ENCODE measurements around the gene HK2. TPM values are rescaled to one million over a fixed set of nuclear protein-coding genes. Genes with fewer than 3 reads are reported as not detected.

The HK2 gene
- total RNA-seq, 1 donor from 2014 or later: 15.5 TPM

GRCh38 chr2:74917702-74918619 is 84.0 kb downstream of the HK2 start:
- intact Hi-C loops (cut with DNase I): loop anchor here (5.0 kb wide), 1 partner anchor 484 kb away; no protein-coding TSS in a partner anchor
- DNase-seq (ENCODE audit: low spot score): no peak

GRCh38 chr2:74919827-74920226 is 85.9 kb downstream of the HK2 start:
- intact Hi-C loops (cut with DNase I): loop anchor here (5.0 kb wide), 2 partner anchors 482 to 687 kb away; no protein-coding TSS in a partner anchor
- DNase-seq (ENCODE audit: low spot score): peak; percentile 87

- intact Hi-C loops (cut with DNase I): loop anchor here (5.0 kb wide), 1 partner anchor 686 kb away; no protein-coding TSS in a partner anchor
- no peak for DNase-seq (ENCODE audit: low spot score)
These were observed 87.4 kb downstream of the HK2 start for GRCh38 chr2:74921236-74921736.

GRCh38 chr2:74922592-74923227 is 88.8 kb downstream of the HK2 start:
- no peak for DNase-seq (ENCODE audit: low spot score)
- intact Hi-C loops (cut with DNase I): loop anchor here (5.0 kb wide), 1 partner anchor 685 kb away; no protein-coding TSS in a partner anchor

GRCh38 chr2:74924463-74925265 is 90.7 kb downstream of the HK2 start:
- intact Hi-C loops (cut with DNase I): loop anchor here (5.0 kb wide), 1 partner anchor 683 kb away; no protein-coding TSS in a partner anchor

GRCh38 chr2:74925361-74925786 is 91.4 kb downstream of the HK2 start:
- intact Hi-C loops (cut with DNase I): no loop called here
- DNase-seq (ENCODE audit: low spot score): no peak

More at GRCh38 chr2:74924463-74925265, 90.7 kb downstream of the HK2 start:
- DNase-seq (ENCODE audit: low spot score): no peak

GRCh38 chr2:74927621-74928020 is 93.7 kb downstream of the HK2 start:
- intact Hi-C loops (cut with DNase I): no loop called here
- DNase-seq (ENCODE audit: low spot score): no peak

- intact Hi-C loops (cut with DNase I): no loop called here
- no peak for DNase-seq (ENCODE audit: low spot score)
These were observed 97.0 kb downstream of the HK2 start for GRCh38 chr2:74930811-74931486.

- intact Hi-C loops (cut with DNase I): no loop called here
These were observed 98.0 kb downstream of the HK2 start for GRCh38 chr2:74931940-74932339.

GRCh38 chr2:74935975-74936391 is 102.1 kb downstream of the HK2 start:
- intact Hi-C loops (cut with DNase I): no loop called here
- no peak for DNase-seq (ENCODE audit: low spot score)

More at GRCh38 chr2:74931940-74932339, 98.0 kb downstream of the HK2 start:
- DNase-seq (ENCODE audit: low spot score): no peak

- intact Hi-C loops (cut with DNase I): no loop called here
- DNase-seq (ENCODE audit: low spot score): no peak
These were observed 103.4 kb downstream of the HK2 start for GRCh38 chr2:74937221-74937880.

GRCh38 chr2:74938264-74938663 is 104.3 kb downstream of the HK2 start:
- intact Hi-C loops (cut with DNase I): no loop called here
- no peak for DNase-seq (ENCODE audit: low spot score)

- DNase-seq (ENCODE audit: low spot score): no peak
- intact Hi-C loops (cut with DNase I): no loop called here
These were observed 106.2 kb downstream of the HK2 start for GRCh38 chr2:74939919-74940812.

GRCh38 chr2:74941284-74941683 is 107.4 kb downstream of the HK2 start:
- no peak for DNase-seq (ENCODE audit: low spot score)
- intact Hi-C loops (cut with DNase I): no loop called here

- DNase-seq (ENCODE audit: low spot score): no peak
These were observed 108.3 kb downstream of the HK2 start for GRCh38 chr2:74942263-74942662.

More at GRCh38 chr2:74942263-74942662, 108.3 kb downstream of the HK2 start:
- intact Hi-C loops (cut with DNase I): no loop called here

Data from cardiac septum (tissue), 1 donor.